Hematopoietic multipotent progenitor cell treated with erythropoietin and hydrocortisone succinate and interleukin-3 and kit ligand, for 15 days (in vitro differentiated cells): ENCODE results near the gene PCNX2.

Source experiments
- DNase-seq: peaks from one replicate; pipeline ENCODE4 v3.0.0-alpha.2; 2015; ENCODE audit warnings: low spot score

PCNX2 gene

GRCh38 chr1:233295237-233295974, at the start of gene PCNX2:
Gene PCNX2, minus strand, starts transcription at chr1:233295725. Its CDS starts 247 bp downstream, at chr1:233295478.
- no peak for DNase-seq

- no peak for DNase-seq
These were observed 47.7 kb upstream of the PCNX2 start for GRCh38 chr1:233343262-233343661.

DNA sequence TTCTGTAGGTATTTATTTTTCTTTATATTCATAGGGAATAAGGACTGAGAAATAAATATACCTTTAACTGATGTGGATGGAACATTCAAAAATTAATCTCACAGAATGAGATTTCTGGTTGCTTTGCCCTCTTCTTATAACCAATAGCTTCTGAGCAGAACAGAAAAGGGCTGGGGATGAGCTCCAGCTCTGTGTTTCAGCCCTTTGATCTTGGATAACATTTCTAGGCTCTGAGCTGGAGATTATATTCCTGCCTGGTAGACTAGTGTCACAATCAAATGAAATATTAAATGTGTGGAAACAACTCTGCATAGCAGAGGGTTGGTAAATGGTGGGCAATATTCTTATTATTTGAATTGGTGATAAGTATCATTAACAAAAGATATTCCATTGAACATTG, 46.6 kb upstream of the PCNX2 start:
- DNase-seq: no peak

- DNase-seq: no peak
These were observed 45.5 kb upstream of the PCNX2 start for GRCh38 chr1:233340966-233341516.

DNA sequence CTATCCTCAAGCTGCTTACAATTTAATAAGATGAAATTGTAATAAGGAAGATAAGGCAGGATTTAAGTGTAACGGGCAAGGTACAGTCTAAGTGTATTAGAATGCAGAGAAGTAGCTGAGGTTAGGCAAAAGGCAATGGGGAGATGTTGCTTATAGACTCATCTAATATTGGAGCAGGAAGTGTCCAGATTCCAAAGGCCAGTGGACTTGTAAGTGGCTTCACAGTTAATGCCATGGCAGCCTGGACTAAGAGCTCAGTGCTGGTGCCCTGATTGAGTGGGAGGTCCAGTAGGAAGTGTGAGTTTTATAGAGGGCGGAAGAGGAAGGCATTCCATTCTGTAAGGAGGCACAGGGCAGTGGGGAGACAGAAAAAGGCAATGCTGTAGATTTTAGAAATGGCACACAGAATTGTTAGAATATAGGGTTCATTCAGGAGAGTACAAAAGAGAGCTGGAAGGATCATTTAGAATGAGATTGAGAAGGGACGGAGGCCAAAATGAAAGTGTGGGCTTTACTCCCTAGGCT, 44.6 kb upstream of the PCNX2 start:
- DNase-seq: no peak

DNA sequence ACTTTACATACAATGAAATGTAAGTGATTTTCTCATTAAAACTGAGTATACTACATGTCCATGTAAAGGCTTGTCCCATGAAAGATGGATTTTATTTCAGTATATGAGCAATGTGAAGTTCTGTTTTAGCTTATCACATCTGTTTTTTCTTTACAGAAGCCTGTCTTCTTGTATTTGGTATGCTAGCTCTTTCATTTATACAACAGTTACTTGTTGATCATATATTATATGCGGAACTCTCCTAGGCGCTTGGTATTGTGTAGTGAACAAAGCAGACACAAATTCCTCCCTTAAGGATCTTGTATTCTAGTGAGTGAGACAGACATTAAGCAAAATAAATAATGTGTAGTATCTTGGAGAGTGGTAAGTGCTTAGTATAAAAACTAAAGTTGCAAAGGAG, 42.6 kb upstream of the PCNX2 start:
- DNase-seq: no peak

DNA sequence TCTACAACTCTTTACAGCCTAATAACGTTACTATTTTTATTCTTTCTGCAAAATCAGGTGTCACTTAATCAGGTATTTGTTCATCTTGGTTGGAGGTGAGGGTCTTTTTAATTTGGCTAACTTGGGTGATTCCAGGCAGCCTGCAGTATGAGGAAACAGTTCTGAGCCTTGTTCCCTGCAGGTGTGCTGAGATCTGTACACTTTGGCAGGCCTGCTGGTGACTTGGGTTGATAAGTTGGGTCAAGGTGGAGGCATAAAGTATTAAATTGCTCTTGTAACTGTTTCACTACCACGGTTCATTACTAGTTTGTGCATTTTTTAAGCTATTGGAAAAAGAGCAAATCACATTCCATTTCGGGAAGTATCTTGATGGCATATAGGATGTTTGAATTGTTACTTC, 42.0 kb upstream of the PCNX2 start:
- DNase-seq: no peak

DNA sequence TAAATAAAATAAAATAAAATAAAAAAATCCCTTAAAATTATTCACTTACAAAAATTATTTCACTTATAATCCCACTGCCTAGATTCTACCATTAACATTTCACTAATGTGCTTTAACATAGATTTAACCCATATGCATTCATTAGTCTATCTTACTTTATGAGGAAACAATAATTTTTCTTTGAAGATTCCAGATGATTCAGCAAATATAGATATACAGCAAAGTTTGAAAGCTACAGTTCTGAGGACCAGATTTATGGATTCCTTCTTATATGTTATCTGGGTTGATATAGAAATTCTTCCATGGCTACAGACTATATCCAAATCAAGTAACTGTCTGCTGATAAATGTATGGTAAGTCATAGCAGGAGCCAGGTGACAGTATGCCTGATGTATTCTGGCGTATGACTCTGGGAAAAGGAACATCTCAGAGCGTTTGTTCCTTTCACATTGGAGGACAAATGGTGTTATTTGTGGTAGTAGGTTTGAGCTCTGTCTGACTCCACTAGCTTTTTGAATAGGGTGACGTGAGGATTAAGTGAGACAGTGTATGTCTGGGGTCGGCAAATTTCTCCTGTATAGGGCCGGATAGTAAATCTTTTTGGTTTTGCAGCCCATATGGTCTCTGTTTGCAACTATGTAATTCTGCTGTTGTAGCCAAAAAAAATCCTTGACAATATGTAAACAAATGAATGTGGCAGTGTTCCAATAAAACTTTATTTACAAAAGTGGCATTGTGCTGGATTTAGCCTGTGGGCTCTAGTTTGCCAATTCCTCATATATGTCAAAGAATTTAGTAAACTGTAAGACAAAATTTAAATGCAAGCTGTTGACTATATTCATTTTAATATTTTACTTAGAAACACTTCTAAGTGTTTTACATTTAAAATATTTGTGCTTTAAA, 41.3 kb upstream of the PCNX2 start:
- DNase-seq: no peak

DNA sequence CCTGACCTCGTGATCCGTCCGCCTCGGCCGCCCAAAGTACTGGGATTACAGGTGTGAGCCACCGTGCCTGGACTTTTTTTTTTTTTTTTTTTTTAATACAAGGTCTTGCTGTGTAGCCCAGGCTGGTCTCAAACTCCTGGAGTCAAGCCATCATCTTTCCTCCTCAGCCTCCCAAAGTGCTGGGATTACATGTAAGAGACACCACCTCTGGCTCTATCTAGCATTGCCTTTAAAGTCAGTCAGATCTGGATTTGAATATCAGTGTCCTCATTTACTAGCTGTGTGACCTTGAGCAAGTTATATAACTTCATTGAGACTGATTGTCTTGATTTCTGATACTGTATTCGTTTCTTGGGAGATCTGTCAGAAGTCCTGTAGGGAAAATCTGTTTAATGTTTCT, 38.6 kb upstream of the PCNX2 start:
- no peak for DNase-seq

- no peak for DNase-seq
These were observed 37.6 kb upstream of the PCNX2 start for GRCh38 chr1:233333086-233333485.

DNA sequence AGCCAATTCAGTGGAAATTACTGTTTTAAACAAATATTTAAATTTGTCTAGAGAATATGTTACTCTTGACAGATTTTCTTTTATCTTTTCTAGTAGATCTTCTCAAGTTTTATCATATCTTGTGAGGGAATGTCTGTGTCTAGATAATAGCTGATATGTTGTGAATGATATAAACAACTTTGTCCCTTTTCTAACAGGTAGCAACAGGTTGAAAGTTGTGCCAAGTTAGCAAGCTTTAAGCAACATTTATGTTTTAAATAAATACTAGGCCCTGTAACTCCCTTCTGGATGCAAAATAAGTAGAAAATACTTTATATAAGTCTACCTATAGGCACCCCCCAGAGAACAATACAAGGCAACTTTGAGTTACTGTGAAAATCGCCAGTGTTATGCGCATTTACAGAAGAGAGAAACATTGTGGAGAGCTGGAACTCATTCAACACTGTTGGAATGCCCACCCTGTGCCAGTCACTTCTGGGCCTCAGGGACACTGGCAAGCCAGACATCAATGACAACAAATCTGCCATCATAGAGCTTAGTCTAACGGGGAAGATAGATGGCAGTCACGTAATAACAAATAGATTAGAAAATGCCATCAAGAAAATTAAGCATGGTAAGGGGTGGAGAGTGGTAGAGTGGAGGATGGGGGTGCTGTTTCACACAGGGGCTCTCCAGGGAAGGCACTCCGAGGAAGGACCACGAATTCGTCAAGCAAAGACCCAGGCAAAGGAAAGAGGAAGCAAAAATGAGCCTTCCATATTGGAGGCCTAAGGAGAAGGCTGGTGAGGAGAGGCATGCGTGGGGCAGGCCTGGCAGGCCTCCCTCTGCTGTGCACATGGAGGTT, 36.4 kb upstream of the PCNX2 start:
- no peak for DNase-seq

DNA sequence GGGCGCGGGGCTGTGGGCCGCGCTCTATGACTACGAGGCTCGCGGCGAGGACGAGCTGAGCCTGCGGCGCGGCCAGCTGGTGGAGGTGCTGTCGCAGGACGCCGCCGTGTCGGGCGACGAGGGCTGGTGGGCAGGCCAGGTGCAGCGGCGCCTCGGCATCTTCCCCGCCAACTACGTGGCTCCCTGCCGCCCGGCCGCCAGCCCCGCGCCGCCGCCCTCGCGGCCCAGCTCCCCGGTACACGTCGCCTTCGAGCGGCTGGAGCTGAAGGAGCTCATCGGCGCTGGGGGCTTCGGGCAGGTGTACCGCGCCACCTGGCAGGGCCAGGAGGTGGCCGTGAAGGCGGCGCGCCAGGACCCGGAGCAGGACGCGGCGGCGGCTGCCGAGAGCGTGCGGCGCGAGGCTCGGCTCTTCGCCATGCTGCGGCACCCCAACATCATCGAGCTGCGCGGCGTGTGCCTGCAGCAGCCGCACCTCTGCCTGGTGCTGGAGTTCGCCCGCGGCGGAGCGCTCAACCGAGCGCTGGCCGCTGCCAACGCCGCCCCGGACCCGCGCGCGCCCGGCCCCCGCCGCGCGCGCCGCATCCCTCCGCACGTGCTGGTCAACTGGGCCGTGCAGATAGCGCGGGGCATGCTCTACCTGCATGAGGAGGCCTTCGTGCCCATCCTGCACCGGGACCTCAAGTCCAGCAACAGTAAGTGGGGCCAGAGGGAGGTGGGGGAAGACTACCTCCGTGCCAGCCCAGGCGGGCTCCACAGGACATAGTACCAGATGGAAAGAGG, 32.8 kb upstream of the PCNX2 start:
- no peak for DNase-seq

GRCh38 chr1:233327651-233328141, 32.2 kb upstream of the PCNX2 start, which contains the start of gene MAP3K21:
Gene MAP3K21, plus strand, starts transcription at chr1:233327724. Its CDS starts 305 bp downstream, at chr1:233328029.
- DNase-seq: no peak

GRCh38 chr1:233326811-233327650, 31.5 kb upstream of the PCNX2 start:
- DNase-seq: peak; percentile 48

- no peak for DNase-seq
These were observed 30.8 kb upstream of the PCNX2 start for GRCh38 chr1:233326319-233326718.

- no peak for DNase-seq
These were observed 28.2 kb upstream of the PCNX2 start for GRCh38 chr1:233323718-233324117.

DNA sequence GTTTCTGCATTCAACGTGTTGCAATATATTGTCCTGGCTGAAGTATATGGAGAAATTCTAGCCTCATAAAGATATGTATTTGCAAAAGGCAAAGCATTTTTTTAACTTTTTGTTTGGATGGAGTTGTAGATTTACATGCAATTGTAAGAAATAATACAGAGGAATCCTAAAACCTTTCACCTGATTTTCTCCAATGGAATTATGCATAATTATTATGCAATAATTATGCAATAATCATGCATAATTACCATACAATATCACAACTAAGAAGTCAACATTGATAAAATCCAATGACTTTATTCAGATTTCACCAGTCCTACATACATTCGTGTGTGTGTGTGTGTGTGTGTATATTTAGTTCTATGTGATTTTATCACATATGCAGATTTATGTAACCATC, 24.5 kb upstream of the PCNX2 start:
- no peak for DNase-seq

DNA sequence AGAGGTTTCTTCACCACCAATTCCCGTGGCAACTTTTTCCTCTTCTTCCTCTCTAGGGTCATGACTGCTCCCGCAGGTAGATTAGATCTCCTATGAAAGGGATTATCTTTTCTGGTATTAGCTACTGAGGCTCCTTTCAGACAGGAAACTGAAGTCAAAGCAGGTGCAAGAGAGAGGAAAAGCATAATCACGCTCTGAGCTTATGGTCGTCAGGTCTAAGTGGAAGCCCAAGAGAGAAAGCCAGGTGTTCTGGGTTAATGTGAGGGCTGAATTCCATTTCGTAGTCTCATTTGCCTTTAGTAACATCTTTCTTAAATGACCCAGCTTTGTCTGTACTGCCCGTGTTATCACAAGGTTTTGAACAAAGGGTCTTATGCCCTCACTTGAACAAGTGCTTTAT, 23.7 kb upstream of the PCNX2 start:
- no peak for DNase-seq

DNA sequence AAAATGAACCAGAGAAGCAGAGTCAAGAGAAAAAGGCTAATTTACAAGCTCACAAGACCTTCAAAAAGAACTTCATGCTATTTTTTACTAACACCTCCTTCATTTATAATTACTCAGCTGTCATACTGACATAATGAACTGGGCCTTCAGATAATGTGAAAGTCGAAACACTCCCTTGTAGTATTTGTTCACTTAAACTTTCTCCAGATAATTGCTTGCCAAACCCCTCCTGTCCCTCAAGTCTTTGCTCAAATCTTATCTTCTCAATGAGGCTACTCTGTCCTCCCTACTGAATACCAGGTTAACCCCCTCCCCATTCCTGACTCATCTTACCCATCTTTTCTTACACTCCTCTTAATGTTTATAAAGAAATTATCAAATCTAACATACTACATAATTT, 20.9 kb upstream of the PCNX2 start:
- DNase-seq: no peak
